Measurements from ENCODE around the gene GAS2.

Gene GAS2

DNA sequence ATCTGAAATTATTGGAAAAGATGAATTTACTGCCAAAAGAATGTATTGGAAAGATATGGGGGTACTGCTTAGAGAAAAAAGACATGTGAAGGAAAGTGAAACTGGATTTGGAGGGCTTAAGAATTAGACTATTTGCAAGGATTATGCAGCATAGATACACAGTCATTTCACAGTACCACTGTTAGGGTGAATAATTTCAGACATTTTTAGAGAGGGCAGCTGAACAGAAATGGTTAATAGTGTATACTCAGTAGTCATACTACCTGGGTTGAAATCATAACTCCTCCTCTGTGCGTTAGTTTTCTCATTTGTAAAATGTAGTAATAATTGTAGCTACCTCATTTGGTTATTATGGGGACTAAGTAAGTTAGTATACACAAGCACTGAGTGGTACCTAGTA, 33.0 kb downstream of the GAS2 start:
- Histone ChIP-seq H3K27me3 (ENCODE audit: control insufficient read depth in 5 of 5, insufficient read depth in 4 of 5, low read length in 5 of 5) (no peaks in the 10 kb centered on the region), H3K36me3 (ENCODE audit: control insufficient read depth in 5 of 5, insufficient read depth in 5 of 5, low read length in 5 of 5) (no peaks in the 10 kb centered on the region), H3K4me3 (ENCODE audit: low read depth in 1 of 5, low read length in 5 of 5) (no peak overlapping the region), H3K9ac (ENCODE audit: low read length in 5 of 5) (no peak overlapping the region), H3K4me1 (ENCODE audit: control insufficient read depth in 5 of 5, insufficient read depth in 5 of 5, low read length in 5 of 5) (peaks cover 0 to 4% (median 0%) of the 10 kb centered on the region in 5 donors), H3K9me3 (ENCODE audit: control insufficient read depth in 5 of 5, low read length in 5 of 5) (no peaks in the 10 kb centered on the region), H3K27ac (ENCODE audit: low read depth, low read length) (no peak overlapping the region)

DNA sequence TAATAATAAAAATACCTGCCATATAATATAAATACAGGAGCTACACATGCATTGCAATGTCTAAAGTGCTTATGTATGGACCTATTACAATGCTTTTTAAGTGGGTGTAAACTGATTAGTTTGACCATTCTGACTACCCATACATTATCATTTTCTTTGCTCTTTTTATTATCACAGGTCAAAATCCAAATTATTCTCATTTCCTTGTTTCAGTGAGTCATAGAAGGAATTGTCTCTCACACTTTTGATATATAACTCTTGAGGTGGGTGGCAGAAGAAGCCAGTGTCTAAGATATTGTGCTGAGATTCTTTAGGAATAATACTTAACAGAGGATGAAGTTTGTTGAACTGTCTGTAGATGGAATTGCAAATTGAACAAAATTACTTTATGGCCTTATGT, 35.6 kb downstream of the GAS2 start:
- no peaks in the 10 kb centered on the region for H3K27me3 ChIP-seq (ENCODE audit: control insufficient read depth in 5 of 5, insufficient read depth in 4 of 5, low read length in 5 of 5)
- H3K9me3 ChIP-seq (ENCODE audit: control insufficient read depth in 5 of 5, low read length in 5 of 5), result no peaks in the 10 kb centered on the region
- H3K4me3 ChIP-seq (ENCODE audit: low read depth in 1 of 5, low read length in 5 of 5), result no peak overlapping the region
- H3K27ac ChIP-seq (ENCODE audit: low read depth, low read length), result no peak overlapping the region
- no peaks in the 10 kb centered on the region for H3K36me3 ChIP-seq (ENCODE audit: control insufficient read depth in 5 of 5, insufficient read depth in 5 of 5, low read length in 5 of 5)
- peaks cover 0 to 4% (median 0%) of the 10 kb centered on the region in 5 donors for H3K4me1 ChIP-seq (ENCODE audit: control insufficient read depth in 5 of 5, insufficient read depth in 5 of 5, low read length in 5 of 5)
- no peak overlapping the region for H3K9ac ChIP-seq (ENCODE audit: low read length in 5 of 5)

DNA sequence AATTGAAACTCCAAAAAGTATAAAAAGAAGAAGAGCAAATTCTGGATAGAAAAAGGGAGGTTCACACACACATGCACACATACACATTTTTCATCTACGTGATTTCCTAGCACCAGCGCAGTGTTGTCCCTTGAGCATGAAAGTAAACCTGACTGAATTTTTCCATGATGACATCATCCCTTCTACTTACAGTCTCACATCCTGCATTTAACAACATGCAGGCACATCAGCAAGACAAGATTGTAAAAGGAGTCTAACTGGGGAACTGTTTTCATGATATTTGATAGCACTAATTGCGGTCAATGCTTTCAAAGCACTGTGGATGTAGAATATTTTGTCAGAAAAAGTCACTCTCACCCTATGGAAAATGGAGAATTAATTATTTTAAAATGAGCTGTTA, 36.6 kb downstream of the GAS2 start:
- no peak overlapping the region for H3K27ac ChIP-seq (ENCODE audit: low read depth, low read length)
- no peak overlapping the region for H3K9ac ChIP-seq (ENCODE audit: low read length in 5 of 5)
- peaks cover 0 to 4% (median 0%) of the 10 kb centered on the region in 5 donors for H3K4me1 ChIP-seq (ENCODE audit: control insufficient read depth in 5 of 5, insufficient read depth in 5 of 5, low read length in 5 of 5)
- no peak overlapping the region for H3K4me3 ChIP-seq (ENCODE audit: low read depth in 1 of 5, low read length in 5 of 5)
- H3K36me3 ChIP-seq (ENCODE audit: control insufficient read depth in 5 of 5, insufficient read depth in 5 of 5, low read length in 5 of 5), result no peaks in the 10 kb centered on the region
- H3K27me3 ChIP-seq (ENCODE audit: control insufficient read depth in 5 of 5, insufficient read depth in 4 of 5, low read length in 5 of 5), result no peaks in the 10 kb centered on the region
- H3K9me3 ChIP-seq (ENCODE audit: control insufficient read depth in 5 of 5, low read length in 5 of 5), result no peaks in the 10 kb centered on the region

DNA sequence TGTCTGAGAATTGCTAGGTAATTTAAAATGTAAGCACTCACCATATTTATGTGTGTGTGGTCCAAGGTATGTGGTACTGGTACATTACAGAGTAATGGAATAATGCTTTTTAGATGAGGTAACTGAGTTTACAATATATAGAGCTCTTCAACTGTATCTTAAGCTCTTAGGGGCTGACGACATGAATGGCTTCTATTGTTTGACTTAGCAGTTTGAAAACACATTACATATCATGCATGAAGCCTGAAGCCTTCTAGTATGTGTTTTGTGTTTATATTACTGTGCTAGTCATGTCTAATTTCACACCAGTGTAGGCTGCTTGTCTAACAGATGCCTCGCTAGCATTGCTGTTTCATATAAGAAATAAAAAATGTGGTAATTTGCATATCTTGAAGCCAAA, 37.2 kb downstream of the GAS2 start:
- H3K4me3 ChIP-seq (ENCODE audit: low read depth in 1 of 5, low read length in 5 of 5), result no peak overlapping the region
- H3K27ac ChIP-seq (ENCODE audit: low read depth, low read length), result no peak overlapping the region

DNA sequence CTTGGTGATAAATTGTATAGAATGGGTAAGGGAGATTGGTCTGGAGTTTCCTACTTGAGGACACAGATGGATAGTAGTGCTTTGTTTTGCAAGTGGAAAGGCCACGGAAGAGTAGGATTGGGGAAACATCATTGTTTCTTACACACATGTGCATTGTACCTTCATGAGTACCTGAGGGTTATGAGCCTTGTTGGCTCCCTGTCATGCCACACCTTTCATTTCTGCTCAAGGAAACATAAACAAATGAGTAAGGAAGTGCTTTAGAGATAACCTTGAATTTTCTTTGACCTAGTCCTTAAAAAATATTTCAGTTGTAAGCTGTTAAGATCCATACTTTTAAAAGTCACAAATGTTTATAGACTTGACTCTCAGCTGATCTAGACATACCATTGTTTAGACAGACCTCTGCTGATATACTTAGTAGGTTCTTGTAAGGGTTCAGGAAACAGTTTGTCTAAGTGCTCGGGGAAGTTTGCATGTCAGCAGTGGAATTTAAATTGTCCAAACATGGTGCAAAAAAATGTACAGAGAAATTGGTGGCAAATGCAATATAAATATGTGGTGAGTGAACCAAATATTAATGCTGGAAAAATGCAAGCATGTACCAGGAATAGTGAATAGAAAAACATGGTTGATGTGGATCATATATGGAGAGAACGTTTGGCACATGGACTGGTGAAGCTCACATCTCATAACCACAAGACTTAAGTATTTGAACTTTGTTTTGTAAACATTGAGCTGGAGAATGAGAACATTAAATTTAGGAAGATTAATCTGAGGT, 40.9 kb downstream of the GAS2 start:
- Histone ChIP-seq H3K27ac (ENCODE audit: low read depth, low read length) (no peak overlapping the region), H3K4me3 (ENCODE audit: low read depth in 1 of 5, low read length in 5 of 5) (no peak overlapping the region), H3K36me3 (ENCODE audit: control insufficient read depth in 5 of 5, insufficient read depth in 5 of 5, low read length in 5 of 5) (no peaks in the 10 kb centered on the region), H3K9ac (ENCODE audit: low read length in 5 of 5) (no peak overlapping the region), H3K27me3 (ENCODE audit: control insufficient read depth in 5 of 5, insufficient read depth in 4 of 5, low read length in 5 of 5) (no peaks in the 10 kb centered on the region), H3K9me3 (ENCODE audit: control insufficient read depth in 5 of 5, low read length in 5 of 5) (no peaks in the 10 kb centered on the region), H3K4me1 (ENCODE audit: control insufficient read depth in 5 of 5, insufficient read depth in 5 of 5, low read length in 5 of 5) (peaks cover 0 to 4% (median 0%) of the 10 kb centered on the region in 5 donors)

More for the DNA sequence above, 37.2 kb downstream of the GAS2 start:
- Histone ChIP-seq H3K9me3 (ENCODE audit: control insufficient read depth in 5 of 5, low read length in 5 of 5) (no peaks in the 10 kb centered on the region), H3K4me1 (ENCODE audit: control insufficient read depth in 5 of 5, insufficient read depth in 5 of 5, low read length in 5 of 5) (peaks cover 0 to 4% (median 0%) of the 10 kb centered on the region in 5 donors), H3K9ac (ENCODE audit: low read length in 5 of 5) (no peak overlapping the region), H3K36me3 (ENCODE audit: control insufficient read depth in 5 of 5, insufficient read depth in 5 of 5, low read length in 5 of 5) (no peaks in the 10 kb centered on the region), H3K27me3 (ENCODE audit: control insufficient read depth in 5 of 5, insufficient read depth in 4 of 5, low read length in 5 of 5) (no peaks in the 10 kb centered on the region)

DNA sequence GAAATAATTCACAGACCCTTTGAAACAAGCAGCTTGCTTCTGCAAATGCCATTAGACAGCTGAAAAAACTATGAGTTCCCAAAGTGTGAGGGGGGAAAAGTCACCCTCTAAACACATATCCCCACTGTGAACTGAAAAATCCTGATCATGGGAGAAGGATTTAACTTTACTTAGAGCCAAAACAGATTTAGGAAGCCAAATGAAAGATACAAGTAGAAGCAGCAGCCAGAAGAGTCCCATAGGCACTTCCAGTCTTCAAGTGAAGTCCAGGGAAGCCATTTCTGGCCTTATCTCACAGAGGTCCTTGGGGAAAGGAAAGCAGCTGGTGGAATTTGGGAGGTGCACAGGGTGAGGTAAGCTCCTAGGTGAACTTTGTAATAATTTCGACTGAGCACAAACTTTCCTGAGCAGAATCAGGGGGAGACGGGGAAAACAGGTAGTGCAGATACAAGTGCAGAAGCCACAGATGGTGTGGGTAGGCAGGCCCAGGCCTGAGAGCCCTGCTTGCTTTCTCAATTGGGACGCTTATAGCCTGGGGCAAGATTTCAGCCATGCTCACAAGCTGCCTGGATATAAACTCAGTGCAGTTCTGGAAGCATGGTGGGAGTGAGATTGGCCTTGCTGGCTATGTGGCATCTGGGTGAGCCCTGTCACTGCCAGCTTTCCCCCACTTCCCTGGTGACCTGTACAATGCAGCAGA, 44.8 kb downstream of the GAS2 start:
- no peaks in the 10 kb centered on the region for H3K36me3 ChIP-seq (ENCODE audit: control insufficient read depth in 5 of 5, insufficient read depth in 5 of 5, low read length in 5 of 5)
- H3K27me3 ChIP-seq (ENCODE audit: control insufficient read depth in 5 of 5, insufficient read depth in 4 of 5, low read length in 5 of 5), result no peaks in the 10 kb centered on the region
- no peak overlapping the region for H3K4me3 ChIP-seq (ENCODE audit: low read depth in 1 of 5, low read length in 5 of 5)
- H3K9ac ChIP-seq (ENCODE audit: low read length in 5 of 5), result no peak overlapping the region
- no peaks in the 10 kb centered on the region for H3K4me1 ChIP-seq (ENCODE audit: control insufficient read depth in 5 of 5, insufficient read depth in 5 of 5, low read length in 5 of 5)
- H3K27ac ChIP-seq (ENCODE audit: low read depth, low read length), result no peak overlapping the region
- H3K9me3 ChIP-seq (ENCODE audit: control insufficient read depth in 5 of 5, low read length in 5 of 5), result peaks cover 0 to under 1% (median 0%) of the 10 kb centered on the region in 5 donors

DNA sequence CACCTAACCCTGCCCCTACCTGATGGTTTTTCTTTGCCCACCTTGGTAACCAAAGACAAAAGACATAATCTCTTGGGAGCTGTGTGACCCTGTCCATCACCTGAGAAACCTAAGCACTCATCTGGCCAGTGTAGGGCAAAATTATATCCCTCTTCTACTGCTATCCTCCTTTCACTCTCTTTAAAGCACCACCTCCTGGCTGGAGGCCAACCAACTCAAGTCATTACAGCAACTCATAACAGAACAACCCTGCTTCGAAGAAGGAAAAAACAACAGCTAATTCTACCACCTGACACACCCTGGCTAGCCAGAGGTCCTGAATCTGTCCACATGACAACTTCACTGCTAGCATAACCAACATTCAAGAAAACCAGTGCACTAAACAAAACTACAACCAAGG, 45.5 kb downstream of the GAS2 start:
- H3K9ac ChIP-seq (ENCODE audit: low read length in 5 of 5), result no peak overlapping the region
- H3K36me3 ChIP-seq (ENCODE audit: control insufficient read depth in 5 of 5, insufficient read depth in 5 of 5, low read length in 5 of 5), result no peaks in the 10 kb centered on the region
- no peak overlapping the region for H3K27ac ChIP-seq (ENCODE audit: low read depth, low read length)
- no peaks in the 10 kb centered on the region for H3K27me3 ChIP-seq (ENCODE audit: control insufficient read depth in 5 of 5, insufficient read depth in 4 of 5, low read length in 5 of 5)
- H3K4me1 ChIP-seq (ENCODE audit: control insufficient read depth in 5 of 5, insufficient read depth in 5 of 5, low read length in 5 of 5), result no peaks in the 10 kb centered on the region
- H3K9me3 ChIP-seq (ENCODE audit: control insufficient read depth in 5 of 5, low read length in 5 of 5), result peaks cover 0 to 2% (median 0%) of the 10 kb centered on the region in 5 donors
- no peak overlapping the region for H3K4me3 ChIP-seq (ENCODE audit: low read depth in 1 of 5, low read length in 5 of 5)

DNA sequence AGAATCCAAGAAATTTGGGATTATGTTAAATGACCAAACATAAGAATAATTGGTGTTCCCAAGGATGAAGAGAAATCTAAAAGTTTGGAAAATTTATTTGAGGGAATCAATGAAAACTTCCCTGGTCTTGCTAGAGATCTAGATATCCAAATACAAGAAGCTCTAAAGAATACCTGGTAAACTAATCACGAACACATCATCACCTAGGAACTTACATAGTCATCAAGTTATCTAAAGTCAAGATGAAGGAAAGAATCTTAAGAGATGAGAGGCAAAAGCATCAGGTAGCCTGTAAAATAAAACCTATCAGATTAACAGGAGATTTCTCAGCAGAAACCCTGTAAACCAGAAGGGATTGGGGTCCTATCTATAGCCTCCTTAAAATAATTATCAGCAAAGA, 46.9 kb downstream of the GAS2 start:
- Histone ChIP-seq H3K27ac (ENCODE audit: low read depth, low read length) (no peak overlapping the region), H3K9ac (ENCODE audit: low read length in 5 of 5) (no peak overlapping the region), H3K36me3 (ENCODE audit: control insufficient read depth in 5 of 5, insufficient read depth in 5 of 5, low read length in 5 of 5) (no peaks in the 10 kb centered on the region), H3K4me1 (ENCODE audit: control insufficient read depth in 5 of 5, insufficient read depth in 5 of 5, low read length in 5 of 5) (no peaks in the 10 kb centered on the region), H3K9me3 (ENCODE audit: control insufficient read depth in 5 of 5, low read length in 5 of 5) (peaks cover 0 to 3% (median 0%) of the 10 kb centered on the region in 5 donors), H3K27me3 (ENCODE audit: control insufficient read depth in 5 of 5, insufficient read depth in 4 of 5, low read length in 5 of 5) (no peaks in the 10 kb centered on the region), H3K4me3 (ENCODE audit: low read depth in 1 of 5, low read length in 5 of 5) (no peak overlapping the region)

DNA sequence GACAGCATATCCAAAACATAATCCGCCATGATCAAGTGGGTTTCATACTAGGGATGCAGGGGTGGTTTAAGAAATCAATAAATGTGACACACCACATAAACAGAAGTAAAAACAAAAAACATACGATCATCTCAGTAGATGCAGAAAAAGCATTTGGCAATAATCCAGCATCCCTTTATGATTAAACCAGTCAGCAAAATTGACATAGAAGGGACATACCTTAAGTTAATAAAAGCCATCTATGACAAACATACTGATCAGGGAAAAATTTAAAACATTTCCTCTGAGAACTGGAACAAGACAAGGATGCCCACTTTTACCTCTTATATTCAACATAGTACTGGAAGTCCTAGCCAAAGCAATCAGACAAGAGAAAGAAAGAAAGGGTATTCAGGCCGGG, 49.6 kb downstream of the GAS2 start:
- H3K27me3 ChIP-seq (ENCODE audit: control insufficient read depth in 5 of 5, insufficient read depth in 4 of 5, low read length in 5 of 5), result no peaks in the 10 kb centered on the region
- H3K9me3 ChIP-seq (ENCODE audit: control insufficient read depth in 5 of 5, low read length in 5 of 5), result peaks cover 0 to 3% (median 0%) of the 10 kb centered on the region in 5 donors
- no peak overlapping the region for H3K4me3 ChIP-seq (ENCODE audit: low read depth in 1 of 5, low read length in 5 of 5)
- no peak overlapping the region for H3K27ac ChIP-seq (ENCODE audit: low read depth, low read length)
- no peaks in the 10 kb centered on the region for H3K4me1 ChIP-seq (ENCODE audit: control insufficient read depth in 5 of 5, insufficient read depth in 5 of 5, low read length in 5 of 5)
- H3K36me3 ChIP-seq (ENCODE audit: control insufficient read depth in 5 of 5, insufficient read depth in 5 of 5, low read length in 5 of 5), result no peaks in the 10 kb centered on the region
- H3K9ac ChIP-seq (ENCODE audit: low read length in 5 of 5), result no peak overlapping the region

DNA sequence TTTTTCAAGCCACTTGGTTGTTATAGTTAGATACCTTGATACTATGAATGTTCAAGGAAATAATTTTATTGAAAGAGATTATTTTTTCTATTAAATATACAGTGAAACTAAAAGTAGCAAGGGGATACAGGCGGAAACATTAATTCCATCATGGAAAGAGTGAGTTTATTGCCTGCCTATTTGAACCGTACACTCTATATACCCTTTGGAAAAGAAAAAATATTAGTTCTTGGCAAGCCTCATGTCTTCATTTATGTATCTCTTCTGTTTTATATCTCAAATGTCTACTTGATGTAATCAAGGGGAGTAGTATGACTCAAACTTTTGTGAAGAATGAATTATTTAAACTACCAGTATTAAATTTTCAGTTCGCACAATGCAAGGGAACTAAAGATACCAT, 54.0 kb downstream of the GAS2 start:
- no peaks in the 10 kb centered on the region for H3K4me1 ChIP-seq (ENCODE audit: control insufficient read depth in 5 of 5, insufficient read depth in 5 of 5, low read length in 5 of 5)
- H3K27ac ChIP-seq (ENCODE audit: low read depth, low read length), result no peak overlapping the region
- H3K36me3 ChIP-seq (ENCODE audit: control insufficient read depth in 5 of 5, insufficient read depth in 5 of 5, low read length in 5 of 5), result no peaks in the 10 kb centered on the region
- H3K9me3 ChIP-seq (ENCODE audit: control insufficient read depth in 5 of 5, low read length in 5 of 5), result peaks cover 0 to 3% (median 0%) of the 10 kb centered on the region in 5 donors
- no peaks in the 10 kb centered on the region for H3K27me3 ChIP-seq (ENCODE audit: control insufficient read depth in 5 of 5, insufficient read depth in 4 of 5, low read length in 5 of 5)
- no peak overlapping the region for H3K9ac ChIP-seq (ENCODE audit: low read length in 5 of 5)
- H3K4me3 ChIP-seq (ENCODE audit: low read depth in 1 of 5, low read length in 5 of 5), result no peak overlapping the region
